H1 (cell line): ENCODE data around the gene GTF2IRD1. TPM values are rescaled to one million over a fixed set of nuclear protein-coding genes. Genes with fewer than 3 reads are reported as not detected.

Experiments
- CTCF ChIA-PET: fragments of 300-600 bp; sonication (Branson Sonifier 250); formaldehyde crosslinking; loops from one replicate; lab custom pipeline; 2021; ENCODE audit not compliant: partially characterized antibody; lab: Charles Lee
- POLR2A ChIA-PET: fragments of 300-600 bp; sonication (Branson Sonifier 250); formaldehyde crosslinking; loops from one replicate; lab custom pipeline; 2021; ENCODE audit warnings: inconsistent platforms; ENCODE audit not compliant: partially characterized antibody; lab: Charles Lee
- DNase-seq, 2 experiments: peaks; one replicate each; pipeline versions ENCODE4 v3.0.0 to v3.0.0-alpha.2; 2010 to 2022; ENCODE audit warnings: low spot score in 2 of 2, low read depth in 1 of 2, mixed read lengths in 1 of 2
- FAIRE-seq: peaks from 2 replicates; lab custom pipeline; 2011; peaks lifted over from hg19 to GRCh38; lab: Jason Lieb, UNC
- H2AFZ ChIP-seq: 2 replicates; pipeline ENCODE4 v1.8.1; 2012; ENCODE audit warnings: low read length, inconsistent platforms
- H2AK5ac ChIP-seq: 2 replicates; pipeline ENCODE4 v1.6.1; 2013; ENCODE audit warnings: low read depth, low read length
- H2BK120ac ChIP-seq: replicated peaks from 2 replicates; pipeline ENCODE3; 2013; ENCODE audit warnings: low read depth, low read length, inconsistent platforms
- H2BK12ac ChIP-seq: 2 replicates; pipeline ENCODE4 v1.6.1; 2013; ENCODE audit warnings: low read depth, low read length
- H2BK15ac ChIP-seq: 2 replicates; pipeline ENCODE4 v1.6.1; 2013; ENCODE audit warnings: low read length
- H2BK20ac ChIP-seq: 2 replicates; pipeline ENCODE4 v1.6.1; 2013; ENCODE audit warnings: low read length
- H2BK5ac ChIP-seq: 2 replicates; pipeline ENCODE4 v1.6.1; 2013; ENCODE audit warnings: low read depth, low read length
- H3K14ac ChIP-seq: 2 replicates; pipeline ENCODE4 v1.6.1; 2013; ENCODE audit warnings: inconsistent platforms; ENCODE audit not compliant: insufficient read length
- H3K18ac ChIP-seq: 2 replicates; pipeline ENCODE4 v1.6.1; 2013; ENCODE audit warnings: low read length; ENCODE audit errors: extremely low read depth
- H3K23ac ChIP-seq: 2 replicates; pipeline ENCODE4 v1.6.1; 2013; ENCODE audit warnings: inconsistent platforms; ENCODE audit not compliant: insufficient read length
- H3K23me2 ChIP-seq: 2 replicates; pipeline ENCODE4 v1.6.1; 2013; ENCODE audit warnings: low read depth, low read length
- H3K27ac ChIP-seq: 2 replicates; pipeline ENCODE4 v1.6.1; 2011; ENCODE audit warnings: low read depth, low read length, inconsistent platforms
- H3K27me3 ChIP-seq, 4 experiments: replicated peaks in 1 of 4; 1 replicate in 1 of 4; 2 replicates in 3 of 4; pipeline versions ENCODE4 v1.6.1 to v1.8.1; 2011 to 2013; ENCODE audit warnings: low read length in 3 of 4, mild to moderate bottlenecking in 3 of 4, inconsistent platforms in 2 of 4, mixed read lengths in 2 of 4, moderate library complexity in 1 of 4; ENCODE audit not compliant: control insufficient read depth in 3 of 4, insufficient read depth in 3 of 4; ENCODE audit errors: extremely low read depth in 1 of 4
- H3K36me3 ChIP-seq, 4 experiments: 2 replicates each; pipeline versions ENCODE4 v1.6.1 to v1.8.1; 2011 to 2013; ENCODE audit warnings: mild to moderate bottlenecking in 4 of 4, low read length in 3 of 4, moderate library complexity in 2 of 4, control low read depth in 1 of 4, inconsistent platforms in 1 of 4; ENCODE audit not compliant: insufficient read depth in 4 of 4, control insufficient read depth in 2 of 4
- H3K4ac ChIP-seq: replicated peaks from 2 replicates; pipeline ENCODE3; 2013; ENCODE audit warnings: low read length, low read depth, mixed read lengths, inconsistent platforms; ENCODE audit not compliant: insufficient read length
- H3K4me1 ChIP-seq, 4 experiments: replicated peaks in 1 of 4; 1 replicate in 1 of 4; 2 replicates in 3 of 4; pipeline versions ENCODE4 v1.6.1 to v1.8.1; 2011 to 2013; ENCODE audit warnings: low read length in 3 of 4, inconsistent platforms in 2 of 4, mixed read lengths in 1 of 4; ENCODE audit not compliant: insufficient read depth in 4 of 4, control insufficient read depth in 3 of 4
- H3K4me2 ChIP-seq, 2 experiments: 2 replicates each; pipeline versions ENCODE4 v1.6.1 to v1.8.1; 2011 to 2013; ENCODE audit warnings: low read depth in 2 of 2, low read length in 2 of 2, control low read depth in 1 of 2, inconsistent platforms in 1 of 2, mild to moderate bottlenecking in 1 of 2; ENCODE audit not compliant: insufficient read depth in 1 of 2
- H3K4me3 ChIP-seq, 4 experiments: fragments of 200-600, 300-600 bp in 1 of 4; sonication (generic), shearing (Covaris generic), sonication (Bioruptor Twin) in 1 of 4; 2 replicates each; pipeline versions ENCODE4 v1.5.1 to v1.8.1; 2011 to 2016; ENCODE audit warnings: low read length in 4 of 4, low read depth in 3 of 4, control low read depth in 2 of 4, inconsistent platforms in 2 of 4, mild to moderate bottlenecking in 2 of 4, mixed read lengths in 1 of 4, moderate library complexity in 1 of 4; ENCODE audit not compliant: insufficient read depth in 2 of 4; ENCODE audit errors: extremely low read depth in 1 of 4
- H3K56ac ChIP-seq: replicated peaks from 2 replicates; pipeline ENCODE3; 2013; ENCODE audit warnings: low read depth, mild to moderate bottlenecking, mixed read lengths, low read length, inconsistent platforms; ENCODE audit not compliant: insufficient read length
- H3K79me1 ChIP-seq: 2 replicates; pipeline ENCODE4 v1.6.1; 2013; ENCODE audit warnings: low read depth, low read length, control low read depth
- H3K79me2 ChIP-seq, 2 experiments: 2 replicates each; pipeline versions ENCODE4 v1.6.1 to v1.8.1; 2012 to 2013; ENCODE audit warnings: low read length in 2 of 2, mild to moderate bottlenecking in 2 of 2, inconsistent platforms in 1 of 2; ENCODE audit not compliant: insufficient read depth in 2 of 2, control insufficient read depth in 1 of 2
- H3K9ac ChIP-seq, 4 experiments: replicated peaks in 1 of 4; 1 replicate in 1 of 4; 2 replicates in 3 of 4; pipeline versions ENCODE4 v1.6.1 to v1.8.1; 2011 to 2013; ENCODE audit warnings: low read depth in 3 of 4, low read length in 3 of 4, control low read depth in 2 of 4, mild to moderate bottlenecking in 2 of 4, moderate library complexity in 2 of 4, inconsistent platforms in 1 of 4; ENCODE audit errors: extremely low read depth in 1 of 4
- H3K9me3 ChIP-seq, 2 experiments: 2 replicates each; pipeline versions ENCODE4 v1.6.1 to v1.8.1; 2012 to 2013; ENCODE audit warnings: mild to moderate bottlenecking in 2 of 2, moderate library complexity in 2 of 2, control low read depth in 1 of 2, inconsistent platforms in 1 of 2, low read depth in 1 of 2, low read length in 1 of 2, mixed read lengths in 1 of 2; ENCODE audit not compliant: insufficient read depth in 2 of 2
- H4K20me1 ChIP-seq, 2 experiments: replicated peaks in 1 of 2; 2 replicates each; pipeline versions ENCODE3 to v1.8.1; 2011 to 2013; ENCODE audit warnings: inconsistent platforms in 2 of 2, low read length in 2 of 2, mild to moderate bottlenecking in 1 of 2; ENCODE audit not compliant: insufficient read depth in 2 of 2, control insufficient read depth in 1 of 2
- H4K5ac ChIP-seq: 2 replicates; pipeline ENCODE4 v1.6.1; 2013; ENCODE audit warnings: low read length, low read depth, mixed read lengths, inconsistent platforms; ENCODE audit not compliant: insufficient read length
- H4K8ac ChIP-seq: 2 replicates; pipeline ENCODE4 v1.8.0; 2013; ENCODE audit warnings: mild to moderate bottlenecking, moderate library complexity, low read length, inconsistent platforms; ENCODE audit not compliant: insufficient read depth; ENCODE audit errors: extremely low read depth
- H4K91ac ChIP-seq: replicated peaks from 2 replicates; pipeline ENCODE3; 2013; ENCODE audit warnings: low read length, mixed read lengths, inconsistent platforms; ENCODE audit not compliant: insufficient read length
- CTBP2 ChIP-seq: IDR thresholded peaks from 2 replicates; pipeline ENCODE4 v1.7.0; 2011; ENCODE audit warnings: borderline replicate concordance, mild to moderate bottlenecking, moderate library complexity, mixed read lengths, low read length; ENCODE audit not compliant: insufficient read depth, insufficient read length
- MAFK ChIP-seq: IDR thresholded peaks from 2 replicates; pipeline ENCODE4 v1.6.1; 2012; ENCODE audit warnings: low read depth, mild to moderate bottlenecking, improper control_type of control experiment, low read length
- WGBS, 2 experiments: shearing (Covaris generic) in 1 of 2; methylation state at CpG; one replicate each; pipeline versions ENCODE4 v1.1.6 to v1.1.7; 2013 to 2015; ENCODE audit warnings: low lambda C conversion rate in 2 of 2, mixed read lengths in 2 of 2, inconsistent platforms in 1 of 2, low coverage in 1 of 2, missing lambda C conversion rate in 1 of 2; ENCODE audit not compliant: insufficient replicate concordance in 2 of 2, insufficient coverage in 1 of 2, insufficient read length in 1 of 2; ENCODE audit errors: extremely low coverage in 1 of 2, missing lambda C conversion rate in 1 of 2; 5-methylcytosine and 5-hydroxymethylcytosine counted together
- polyA plus RNA-seq, 7 experiments: library from polyadenylated mRNA; depleted of rRNA in 3 of 7; stranded (reverse) in 5 of 7; unstranded in 2 of 7; fragments of >200 nt in 5 of 7; fragments of 200-250 nt in 2 of 7; gene quantifications; 1 replicate in 5 of 7; 2 replicates in 1 of 7; 4 replicates in 1 of 7; pipeline versions ENCODE4 v1.2.1 to v1.2.3, GENCODE V29; 2011 to 2013; ENCODE audit warnings: missing spikeins in 2 of 7, mixed read lengths in 2 of 7
- total RNA-seq: library from RNA; stranded (reverse); fragmentation: NEBNext Ultra II Directional; extraction: Animal tissue kit (Norgen Biotek cat#: 25700); gene quantifications from 2 replicates; pipeline ENCODE4 v1.2.1, GENCODE V29; 2021

The GTF2IRD1 gene
- total and polyA plus RNA-seq, 2 of the 8 experiments (the other 6 are each of a cell fraction or from before 2014, with no cell fraction given): 27.4 to 45.4 TPM

GRCh38 chr7:74581916-74582440 lies 128.3 kb downstream of the GTF2IRD1 start:
- no peak overlapping the region for H3K27ac ChIP-seq
- no peak overlapping the region for H3K4me3 ChIP-seq
- no peak overlapping the region for H2BK5ac ChIP-seq
- H3K14ac ChIP-seq: no peak overlapping the region
- H3K23ac ChIP-seq: no peak overlapping the region
- no peak overlapping the region for H3K4ac ChIP-seq
- H4K91ac ChIP-seq: no peak overlapping the region
- H2AFZ ChIP-seq: no peak overlapping the region
- no peak overlapping the region for H2BK12ac ChIP-seq
- CTCF ChIA-PET: interaction anchor here (1.6 to 12.9 kb wide), 3 partner anchors 12 to 153 kb away, joined by 4 to 84 read pairs (median 5); no protein-coding TSS in a partner anchor
- no peak overlapping the region for H2AK5ac ChIP-seq
- no peaks in the 10 kb centered on the region for H3K79me2 ChIP-seq
- no peaks in the 10 kb centered on the region for H4K20me1 ChIP-seq
- no peak overlapping the region for H2BK20ac ChIP-seq
- H3K9ac ChIP-seq: no peak overlapping the region
- H3K56ac ChIP-seq: no peak overlapping the region
- no peak overlapping the region for H4K8ac ChIP-seq
- no peak overlapping the region for H3K18ac ChIP-seq
- peaks cover 0 to 4% (median under 1%) of the 10 kb centered on the region in 4 experiments; a peak in 3 of 7 replicates for H3K4me1 ChIP-seq
- TF ChIP-seq CTBP2 (no peak), MAFK (no peak)
- FAIRE-seq: no peak
- no peak for DNase-seq
- H3K27me3 ChIP-seq: no peaks in the 10 kb centered on the region
- H4K5ac ChIP-seq: no peak overlapping the region
- WGBS, 2 experiments: 91% methylated on average over 12 of the region's 12 CpGs; no CpG with 5 or more reads in 1 of the 2 experiments
- H3K23me2 ChIP-seq: no peaks in the 10 kb centered on the region
- POLR2A ChIA-PET: interaction anchor here (0.8 to 1.1 kb wide), 2 partner anchors 142 to 176 kb away, joined by 3 read pairs; no protein-coding TSS in a partner anchor
- H2BK120ac ChIP-seq: no peak overlapping the region
- no peaks in the 10 kb centered on the region for H3K9me3 ChIP-seq
- H3K79me1 ChIP-seq: no peaks in the 10 kb centered on the region
- H2BK15ac ChIP-seq: no peak overlapping the region
- H3K4me2 ChIP-seq: no peak overlapping the region
- H3K36me3 ChIP-seq: no peaks in the 10 kb centered on the region
